Fibroblast of lung (primary cell): ENCODE measurements around the gene DOHH. TPM values are rescaled to one million over a fixed set of nuclear protein-coding genes. Genes with fewer than 3 reads are reported as not detected.

Experiments
- DNase-seq, 2 donors: peaks; one replicate each; pipeline versions ENCODE4 v3.0.0 to v3.0.0-alpha.2; 2010; ENCODE audit warnings: low read depth in 2 of 2
- H2AFZ ChIP-seq: 2 replicates; pipeline ENCODE4 v1.5.1; 2012; ENCODE audit warnings: low read length, control low read depth, inconsistent platforms
- H3K27ac ChIP-seq: 2 replicates; pipeline ENCODE4 v1.5.1; 2011; ENCODE audit warnings: low read length, control low read depth; ENCODE audit not compliant: insufficient read depth
- H3K27me3 ChIP-seq: 2 replicates; pipeline ENCODE4 v1.5.1; 2011; ENCODE audit warnings: mild to moderate bottlenecking, low read length; ENCODE audit not compliant: control insufficient read depth, insufficient read depth
- H3K36me3 ChIP-seq: 2 replicates; pipeline ENCODE4 v1.5.1; 2011; ENCODE audit warnings: low read length; ENCODE audit not compliant: control insufficient read depth, insufficient read depth
- H3K4me1 ChIP-seq: 2 replicates; pipeline ENCODE4 v1.5.1; 2011; ENCODE audit warnings: low read length; ENCODE audit not compliant: control insufficient read depth, insufficient read depth; ENCODE audit errors: extremely low read depth
- H3K4me2 ChIP-seq: 2 replicates; pipeline ENCODE4 v1.5.1; 2011; ENCODE audit warnings: low read length, control low read depth; ENCODE audit not compliant: insufficient read depth; ENCODE audit errors: extremely low read depth
- H3K4me3 ChIP-seq, 4 experiments: fragments of 200-600 bp in 1 of 4; sonication (generic) in 1 of 4; replicated peaks in 1 of 4; 2 replicates each; pipeline ENCODE4 v1.5.1; 2011 to 2016; ENCODE audit warnings: low read length in 4 of 4, low read depth in 3 of 4, mild to moderate bottlenecking in 3 of 4, control low read depth in 2 of 4, inconsistent platforms in 1 of 4, mixed read lengths in 1 of 4; ENCODE audit not compliant: insufficient read depth in 1 of 4; ENCODE audit errors: control extremely low read depth in 1 of 4
- H3K79me2 ChIP-seq: 2 replicates; pipeline ENCODE4 v1.5.1; 2012; ENCODE audit warnings: mild to moderate bottlenecking, low read length, inconsistent platforms; ENCODE audit not compliant: control insufficient read depth, insufficient read depth
- H3K9ac ChIP-seq: 2 replicates; pipeline ENCODE4 v1.5.1; 2011; ENCODE audit warnings: mild to moderate bottlenecking, low read length, control low read depth; ENCODE audit not compliant: insufficient read depth
- H3K9me3 ChIP-seq: 2 replicates; pipeline ENCODE4 v1.5.1; 2012; ENCODE audit warnings: low read depth, low read length; ENCODE audit not compliant: control insufficient read depth, insufficient read depth
- H4K20me1 ChIP-seq: 2 replicates; pipeline ENCODE4 v1.5.1; 2011; ENCODE audit warnings: low read length; ENCODE audit not compliant: control insufficient read depth, insufficient read depth; ENCODE audit errors: extremely low read depth
- EZH2 ChIP-seq: IDR thresholded peaks from 2 replicates; pipeline ENCODE4 v1.5.1; 2012; ENCODE audit warnings: low read length, control low read depth, mild to moderate bottlenecking; ENCODE audit errors: missing control alignments
- polyA plus RNA-seq, 2 donors: library from polyadenylated mRNA; depleted of rRNA in 1 of 2; stranded (reverse) in 1 of 2; unstranded in 1 of 2; fragments of >200 nt; gene quantifications; 2 replicates each; pipeline ENCODE4 v1.2.1, GENCODE V29; 2011 to 2012; ENCODE audit warnings: missing spikeins in 1 of 2
- total RNA-seq: library from RNA; depleted of rRNA; stranded (reverse); fragments of >200 nt; gene quantifications from 2 replicates; pipeline ENCODE4 v1.2.1, GENCODE V29; 2014
- TF ChIP-seq, protein P1 (sequence below), 2 donors: IDR thresholded peaks in 1 of 2; conservative IDR thresholded peaks in 1 of 2; 1 replicate in 1 of 2; 2 replicates in 1 of 2; pipeline ENCODE4 v1.5.1; 2011 to 2012; ENCODE audit warnings: low read length in 2 of 2, control low read depth in 1 of 2, inconsistent platforms in 1 of 2, low read depth in 1 of 2, mild to moderate bottlenecking in 1 of 2

DOHH gene
- total and polyA plus RNA-seq, 2 donors (not counting 1 experiment from before 2014, with no cell fraction given), result 4.1 to 10.1 TPM

GRCh38 chr19:3522421-3523360 lies 22.2 kb upstream of the DOHH start:
- Histone ChIP-seq H2AFZ (no peak overlapping the region), H3K4me1 (no peaks in the 10 kb centered on the region), H3K79me2 (peaks cover 44% of the 10 kb centered on the region), H3K9me3 (no peaks in the 10 kb centered on the region), H3K27me3 (no peaks in the 10 kb centered on the region), H3K9ac (no peak overlapping the region), H3K4me3 (no peak overlapping the region), H3K4me2 (no peak overlapping the region), H4K20me1 (no peaks in the 10 kb centered on the region), H3K27ac (no peak overlapping the region), H3K36me3 (peaks cover 33% of the 10 kb centered on the region)
- TF ChIP-seq, protein P1, sequence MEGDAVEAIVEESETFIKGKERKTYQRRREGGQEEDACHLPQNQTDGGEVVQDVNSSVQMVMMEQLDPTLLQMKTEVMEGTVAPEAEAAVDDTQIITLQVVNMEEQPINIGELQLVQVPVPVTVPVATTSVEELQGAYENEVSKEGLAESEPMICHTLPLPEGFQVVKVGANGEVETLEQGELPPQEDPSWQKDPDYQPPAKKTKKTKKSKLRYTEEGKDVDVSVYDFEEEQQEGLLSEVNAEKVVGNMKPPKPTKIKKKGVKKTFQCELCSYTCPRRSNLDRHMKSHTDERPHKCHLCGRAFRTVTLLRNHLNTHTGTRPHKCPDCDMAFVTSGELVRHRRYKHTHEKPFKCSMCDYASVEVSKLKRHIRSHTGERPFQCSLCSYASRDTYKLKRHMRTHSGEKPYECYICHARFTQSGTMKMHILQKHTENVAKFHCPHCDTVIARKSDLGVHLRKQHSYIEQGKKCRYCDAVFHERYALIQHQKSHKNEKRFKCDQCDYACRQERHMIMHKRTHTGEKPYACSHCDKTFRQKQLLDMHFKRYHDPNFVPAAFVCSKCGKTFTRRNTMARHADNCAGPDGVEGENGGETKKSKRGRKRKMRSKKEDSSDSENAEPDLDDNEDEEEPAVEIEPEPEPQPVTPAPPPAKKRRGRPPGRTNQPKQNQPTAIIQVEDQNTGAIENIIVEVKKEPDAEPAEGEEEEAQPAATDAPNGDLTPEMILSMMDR (conservative IDR thresholded peaks at IDR 0.05 in 1 of 2, IDR thresholded peaks at IDR 0.05 in 1 of 2; ENCODE audit: low read depth in 1 of 2, low read length in 2 of 2), result no peak
- no peak for TF ChIP-seq EZH2
- no peak for DNase-seq

DNA sequence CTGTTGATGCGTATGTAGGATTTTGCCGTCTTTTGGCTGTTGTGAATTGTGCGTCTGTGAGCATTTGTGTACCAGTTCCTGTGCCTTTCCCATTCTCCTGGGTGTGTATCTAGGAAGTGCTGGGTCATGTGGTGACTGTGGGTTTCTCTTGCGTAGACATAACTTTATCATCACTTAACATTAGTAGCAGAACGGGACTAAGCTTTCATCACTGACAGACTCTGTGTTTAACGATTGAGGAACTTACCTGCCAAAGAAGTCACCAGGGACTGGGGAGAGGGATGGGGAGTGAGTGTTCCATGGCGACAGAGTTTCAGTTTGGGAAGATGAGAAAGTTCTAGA lies 20.6 kb upstream of the DOHH start:
- no peaks in the 10 kb centered on the region for H3K9me3 ChIP-seq
- H3K27ac ChIP-seq, result no peak overlapping the region
- H3K36me3 ChIP-seq, result peaks cover 26% of the 10 kb centered on the region
- no peaks in the 10 kb centered on the region for H3K27me3 ChIP-seq
- H2AFZ ChIP-seq, result no peak overlapping the region
- no peak overlapping the region for H3K9ac ChIP-seq
- no peak for TF ChIP-seq EZH2
- TF ChIP-seq, protein P1 (conservative IDR thresholded peaks at IDR 0.05 in 1 of 2, IDR thresholded peaks at IDR 0.05 in 1 of 2; ENCODE audit: low read depth in 1 of 2, low read length in 2 of 2), result no peak
- no peak overlapping the region for H3K4me2 ChIP-seq
- H3K79me2 ChIP-seq, result peaks cover 56% of the 10 kb centered on the region
- no peaks in the 10 kb centered on the region for H4K20me1 ChIP-seq
- DNase-seq, result no peak
- H3K4me1 ChIP-seq, result peaks cover 6% of the 10 kb centered on the region
- H3K4me3 ChIP-seq, result no peak overlapping the region

- Histone ChIP-seq H3K27ac (no peak overlapping the region), H4K20me1 (no peaks in the 10 kb centered on the region), H3K9me3 (no peaks in the 10 kb centered on the region), H2AFZ (no peak overlapping the region), H3K4me1 (peaks cover 11% of the 10 kb centered on the region), H3K4me2 (no peak overlapping the region), H3K27me3 (no peaks in the 10 kb centered on the region), H3K9ac (no peak overlapping the region), H3K4me3 (no peak overlapping the region), H3K36me3 (peaks cover 21% of the 10 kb centered on the region), H3K79me2 (peaks cover 62% of the 10 kb centered on the region)
- DNase-seq, result no peak
- TF ChIP-seq, protein P1 (conservative IDR thresholded peaks at IDR 0.05 in 1 of 2, IDR thresholded peaks at IDR 0.05 in 1 of 2; ENCODE audit: low read depth in 1 of 2, low read length in 2 of 2), result no peak
Observed at GRCh38 chr19:3520166-3521103, 20.0 kb upstream of the DOHH start.
